Stimulated activated CD8-positive, alpha-beta memory T cell treated with anti-CD3 and anti-CD28 coated beads, Interleukin-12 subunit alpha, Interleukin-12 subunit beta, amount 100 ng/mL, for 1 hour (primary cell): ENCODE results near the gene SYNGAP1.

Experiments
- DNase-seq: peaks from one replicate; pipeline ENCODE4 v3.0.0-alpha.2; 2020; ENCODE audit warnings: low read depth

The SYNGAP1 gene

DNA sequence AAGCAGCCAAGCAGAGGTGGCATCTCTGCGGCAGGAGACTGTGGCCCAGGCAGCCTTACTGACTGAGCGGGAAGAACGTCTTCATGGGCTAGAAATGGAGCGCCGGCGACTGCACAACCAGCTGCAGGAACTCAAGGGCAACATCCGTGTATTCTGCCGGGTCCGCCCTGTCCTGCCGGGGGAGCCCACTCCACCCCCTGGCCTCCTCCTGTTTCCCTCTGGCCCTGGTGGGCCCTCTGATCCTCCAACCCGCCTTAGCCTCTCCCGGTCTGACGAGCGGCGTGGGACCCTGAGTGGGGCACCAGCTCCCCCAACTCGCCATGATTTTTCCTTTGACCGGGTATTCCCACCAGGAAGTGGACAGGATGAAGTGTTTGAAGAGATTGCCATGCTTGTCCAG lies 15.0 kb upstream of the SYNGAP1 start:
- no peak for DNase-seq

DNA sequence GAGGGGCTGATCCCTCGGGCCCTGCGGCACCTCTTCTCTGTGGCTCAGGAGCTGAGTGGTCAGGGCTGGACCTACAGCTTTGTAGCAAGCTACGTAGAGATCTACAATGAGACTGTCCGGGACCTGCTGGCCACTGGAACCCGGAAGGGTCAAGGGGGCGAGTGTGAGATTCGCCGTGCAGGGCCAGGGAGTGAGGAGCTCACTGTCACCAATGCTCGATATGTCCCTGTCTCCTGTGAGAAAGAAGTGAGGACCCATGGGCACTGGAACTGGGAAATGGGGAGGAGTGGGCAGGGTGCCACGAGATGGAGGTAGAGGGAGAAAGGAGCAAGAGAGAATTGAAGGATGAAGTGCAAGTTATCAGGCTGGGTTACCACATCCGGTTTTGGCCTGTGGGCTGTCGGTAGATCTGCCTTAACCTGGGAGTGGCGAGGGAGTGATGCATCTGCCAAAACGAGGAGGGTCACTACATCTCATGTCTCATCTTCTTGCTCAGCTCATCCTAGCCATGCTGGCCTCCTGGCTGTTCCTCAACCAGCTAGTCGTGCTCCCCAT lies 14.4 kb upstream of the SYNGAP1 start:
- DNase-seq = no peak

DNA sequence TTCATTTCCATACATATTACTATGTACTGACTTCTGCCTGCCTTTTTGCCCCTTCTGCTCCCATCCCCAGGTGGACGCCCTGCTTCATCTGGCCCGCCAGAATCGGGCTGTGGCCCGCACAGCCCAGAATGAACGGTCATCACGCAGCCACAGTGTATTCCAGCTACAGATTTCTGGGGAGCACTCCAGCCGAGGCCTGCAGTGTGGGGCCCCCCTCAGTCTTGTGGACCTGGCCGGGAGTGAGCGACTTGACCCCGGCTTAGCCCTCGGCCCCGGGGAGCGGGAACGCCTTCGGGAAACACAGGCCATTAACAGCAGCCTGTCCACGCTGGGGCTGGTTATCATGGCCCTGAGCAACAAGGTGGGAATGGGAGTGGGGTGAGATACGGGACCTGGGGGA lies 13.7 kb upstream of the SYNGAP1 start:
- no peak for DNase-seq

DNA sequence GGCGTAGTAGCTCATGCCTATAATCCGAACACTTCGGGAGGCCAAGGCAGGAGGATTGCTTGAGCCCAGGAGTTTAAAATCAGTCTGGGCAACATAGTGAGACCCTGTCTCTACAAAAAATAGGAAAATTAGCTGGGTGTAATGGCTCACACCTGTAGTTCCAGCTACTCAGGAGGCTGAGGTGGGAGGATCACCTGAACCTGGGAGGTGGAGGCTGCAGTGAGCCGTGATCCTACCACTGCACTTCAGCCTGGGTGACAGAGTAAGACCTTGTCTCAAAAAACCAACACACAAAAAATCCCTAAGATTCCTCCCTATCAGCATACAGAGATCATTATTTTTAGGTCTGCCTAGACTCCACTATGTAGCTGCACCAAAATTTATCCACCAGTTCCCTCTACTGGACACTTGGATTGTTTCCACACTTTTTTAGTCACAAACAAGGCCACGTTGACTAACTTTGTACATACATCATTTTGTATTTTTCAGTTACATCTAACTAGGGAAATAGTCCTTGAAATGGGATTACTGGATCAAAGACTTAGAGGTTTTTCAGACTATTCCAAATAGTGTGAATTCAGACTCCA lies 12.6 kb upstream of the SYNGAP1 start:
- no peak for DNase-seq

DNA sequence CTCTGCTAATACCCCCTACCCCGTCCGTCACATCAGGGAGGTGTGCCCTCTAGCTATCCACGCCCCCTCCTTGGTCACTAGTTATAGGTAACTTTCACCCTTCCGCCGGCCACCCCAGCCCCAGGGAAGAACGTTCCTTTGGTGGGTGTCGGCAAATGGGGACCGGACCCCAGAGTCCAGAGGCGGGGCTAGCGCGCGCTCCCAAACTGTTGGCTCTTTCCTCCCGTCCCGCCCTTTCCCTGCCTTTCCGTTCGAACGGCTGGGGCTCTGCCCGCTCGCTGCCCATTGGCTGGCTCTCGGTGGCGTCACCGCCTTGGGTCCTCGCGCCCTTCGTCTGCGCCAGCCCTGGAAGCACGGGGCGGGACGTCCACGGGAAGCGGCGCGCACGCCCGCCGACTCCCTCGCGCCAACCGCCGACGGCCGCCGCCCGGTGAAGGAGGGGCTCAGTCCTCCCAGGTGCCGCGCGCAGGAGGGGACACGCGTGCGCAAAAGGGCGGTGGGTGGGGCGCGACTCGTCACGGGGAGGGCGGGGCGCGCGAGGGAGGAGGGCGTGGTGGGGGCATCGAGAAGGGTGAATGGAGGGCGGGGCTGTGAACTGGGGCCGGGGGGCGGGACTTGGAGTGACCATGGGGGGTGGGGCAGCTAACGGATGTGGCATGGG lies 9.7 kb upstream of the SYNGAP1 start:
- peak; percentile 98 for DNase-seq

DNA sequence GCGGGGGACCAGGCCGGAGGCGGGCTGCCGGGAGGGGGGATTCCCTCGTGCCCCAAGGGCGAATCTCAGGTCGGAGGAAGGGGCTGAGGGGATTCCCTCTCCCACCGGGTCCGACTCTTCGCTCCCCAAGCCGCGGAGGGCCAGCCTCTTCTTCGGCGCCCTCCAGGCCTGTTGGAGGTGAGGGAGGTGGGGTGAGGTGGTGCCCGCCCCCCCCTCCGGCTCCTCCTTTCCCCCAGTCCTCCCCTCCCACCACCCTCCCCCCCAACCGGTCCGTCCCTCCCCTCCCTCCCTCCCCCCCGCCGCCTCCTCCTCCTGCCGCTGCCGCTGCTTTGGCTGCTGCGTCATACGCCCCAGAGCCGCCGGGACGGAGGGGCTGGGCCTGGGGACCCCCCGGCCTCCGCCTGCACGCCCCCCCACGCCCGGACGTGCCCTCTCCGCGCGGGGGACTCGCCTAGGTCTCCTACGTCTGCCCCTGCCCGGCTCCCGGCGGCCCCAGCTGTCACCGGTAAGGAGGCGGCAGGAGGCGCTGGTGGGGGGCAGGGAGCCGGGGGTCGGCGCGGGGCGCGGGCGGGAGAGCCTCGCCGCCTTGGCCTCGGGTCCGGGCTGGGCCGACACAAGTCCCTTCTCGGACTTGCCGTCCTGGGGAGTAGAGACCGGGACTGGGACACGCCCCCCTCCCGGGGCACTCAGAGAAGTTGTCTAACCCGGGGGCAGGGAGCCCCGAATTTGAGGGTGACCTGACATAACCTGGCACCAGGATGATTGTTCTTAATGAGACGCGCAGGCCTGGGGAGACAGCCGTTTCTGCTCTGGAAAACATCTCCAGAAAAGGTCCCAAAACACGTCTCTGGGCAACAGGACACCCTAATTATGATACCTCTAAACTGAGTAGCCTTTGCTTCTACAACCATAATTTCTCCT lies 8.9 kb upstream of the SYNGAP1 start, which contains the start of gene PHF1:
PHF1 (plus strand) TSS at position 304 of the 921 bp plus-strand sequence. CDS start 1,250 bp downstream, outside the sequence.
- DNase-seq = peak; percentile 61

DNA sequence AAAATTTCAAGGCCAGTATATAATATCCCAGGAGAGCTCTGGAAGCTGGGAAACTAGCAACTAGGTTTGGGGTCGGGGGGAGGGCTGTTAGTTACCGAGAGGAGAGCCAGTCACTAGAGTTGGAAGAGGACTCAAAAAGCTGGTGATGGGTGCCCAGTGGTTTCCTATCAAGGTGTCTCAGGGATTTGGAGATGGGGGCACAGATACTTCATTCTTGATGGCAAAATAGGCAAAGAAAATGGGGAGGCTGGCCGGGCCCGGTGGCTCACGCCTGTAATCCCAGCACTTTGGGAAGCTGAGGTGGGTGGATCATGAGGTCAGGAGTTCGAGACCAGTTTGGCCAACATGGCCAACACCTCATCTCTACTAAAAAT lies 8.2 kb upstream of the SYNGAP1 start:
- DNase-seq = no peak

DNA sequence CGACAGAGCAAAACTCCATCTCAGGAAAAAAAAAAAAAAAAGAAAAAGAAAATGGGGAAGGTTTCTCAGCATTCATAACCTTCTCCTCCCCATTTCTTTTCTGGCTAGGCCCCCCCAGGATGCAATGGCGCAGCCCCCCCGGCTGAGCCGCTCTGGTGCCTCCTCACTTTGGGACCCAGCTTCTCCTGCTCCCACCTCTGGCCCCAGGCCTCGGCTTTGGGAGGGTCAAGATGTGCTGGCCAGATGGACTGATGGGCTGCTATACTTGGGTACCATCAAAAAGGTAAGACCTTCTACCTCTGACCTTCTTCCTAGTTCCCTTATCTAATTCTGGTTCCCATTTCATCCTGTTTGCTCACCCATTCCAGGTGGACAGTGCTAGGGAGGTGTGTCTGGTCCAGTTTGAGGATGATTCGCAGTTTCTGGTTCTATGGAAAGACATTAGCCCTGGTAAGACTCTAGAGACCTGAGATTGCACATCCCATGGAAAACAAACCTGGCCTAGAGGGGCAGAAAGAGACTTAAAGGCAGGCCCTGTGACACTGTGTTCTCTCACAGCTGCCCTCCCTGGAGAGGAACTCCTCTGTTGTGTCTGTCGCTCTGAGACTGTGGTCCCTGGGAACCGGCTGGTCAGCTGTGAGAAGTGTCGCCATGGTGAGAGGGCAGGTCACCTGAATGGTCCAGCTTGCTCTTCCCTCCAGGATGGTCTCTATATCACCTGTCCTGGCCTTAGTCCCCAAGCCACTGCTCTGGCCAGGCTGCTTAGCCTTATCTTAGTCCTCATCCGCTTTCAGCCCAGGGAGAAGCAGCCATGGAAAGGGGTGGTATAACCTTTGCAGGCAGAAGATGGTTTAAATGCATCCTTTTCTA lies 7.5 kb upstream of the SYNGAP1 start:
- no peak for DNase-seq

DNA sequence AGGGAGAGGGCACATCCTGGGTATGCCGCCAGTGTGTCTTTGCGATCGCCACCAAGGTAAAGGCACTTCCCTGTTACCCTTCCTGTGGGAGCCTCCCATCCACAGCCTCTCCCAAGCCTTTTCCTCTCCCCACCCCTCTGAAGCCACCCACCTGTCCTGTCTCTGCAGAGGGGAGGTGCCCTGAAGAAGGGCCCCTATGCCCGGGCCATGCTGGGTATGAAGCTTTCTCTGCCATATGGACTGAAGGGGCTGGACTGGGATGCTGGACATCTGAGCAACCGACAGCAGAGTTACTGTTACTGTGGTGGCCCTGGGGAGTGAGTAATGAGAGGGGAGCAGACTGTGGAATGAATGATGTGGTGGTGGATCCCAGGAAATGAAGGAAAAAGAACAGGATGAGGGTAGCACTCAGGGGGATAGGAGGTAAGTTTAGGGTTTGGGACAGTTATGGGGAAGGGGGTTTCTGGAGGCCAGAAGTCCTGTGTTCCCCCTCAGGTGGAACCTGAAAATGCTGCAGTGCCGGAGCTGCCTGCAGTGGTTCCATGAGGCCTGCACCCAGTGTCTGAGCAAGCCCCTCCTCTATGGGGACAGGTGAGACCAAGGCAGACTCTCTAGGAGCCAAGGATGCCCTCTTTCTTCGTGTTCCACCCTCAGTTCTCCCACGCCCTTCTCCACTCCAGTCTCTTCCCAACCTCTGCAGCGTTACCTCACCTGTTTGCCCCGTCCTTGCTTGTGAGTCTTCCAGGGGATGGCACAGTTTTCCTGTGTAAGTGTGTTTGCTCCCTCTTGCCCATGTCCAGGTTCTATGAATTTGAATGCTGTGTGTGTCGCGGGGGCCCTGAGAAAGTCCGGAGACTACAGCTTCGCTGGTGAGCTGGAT lies 6.4 kb upstream of the SYNGAP1 start:
- no peak for DNase-seq

DNA sequence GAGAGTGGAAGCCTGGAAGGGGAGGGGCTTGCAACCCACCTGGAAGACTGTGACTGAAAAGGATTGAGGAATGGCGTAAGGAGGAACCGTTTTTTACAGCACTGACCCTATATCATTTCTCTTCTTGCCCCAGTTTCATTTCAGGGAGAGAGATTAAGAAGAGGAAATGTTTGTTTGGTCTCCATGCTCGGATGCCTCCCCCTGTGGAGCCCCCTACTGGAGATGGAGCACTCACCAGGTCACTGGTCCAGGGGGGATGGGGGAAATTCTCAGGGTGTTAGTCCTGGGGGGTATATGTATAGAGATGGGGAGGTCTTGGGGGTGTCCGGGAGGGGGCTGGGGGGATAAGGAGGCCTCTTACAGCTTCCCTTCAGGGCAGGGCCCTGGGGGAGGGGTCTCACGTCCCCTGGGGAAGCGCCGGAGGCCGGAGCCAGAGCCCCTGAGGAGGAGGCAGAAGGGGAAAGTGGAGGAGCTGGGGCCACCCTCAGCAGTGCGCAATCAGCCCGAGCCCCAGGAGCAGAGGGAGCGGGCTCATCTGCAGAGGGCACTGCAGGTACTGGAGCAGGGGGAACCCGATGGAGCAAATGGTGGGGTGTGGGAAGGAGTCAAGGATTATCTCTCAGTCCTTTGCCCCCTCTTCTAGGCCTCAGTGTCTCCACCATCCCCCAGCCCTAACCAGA lies 5.1 kb upstream of the SYNGAP1 start:
- no peak for DNase-seq

DNA sequence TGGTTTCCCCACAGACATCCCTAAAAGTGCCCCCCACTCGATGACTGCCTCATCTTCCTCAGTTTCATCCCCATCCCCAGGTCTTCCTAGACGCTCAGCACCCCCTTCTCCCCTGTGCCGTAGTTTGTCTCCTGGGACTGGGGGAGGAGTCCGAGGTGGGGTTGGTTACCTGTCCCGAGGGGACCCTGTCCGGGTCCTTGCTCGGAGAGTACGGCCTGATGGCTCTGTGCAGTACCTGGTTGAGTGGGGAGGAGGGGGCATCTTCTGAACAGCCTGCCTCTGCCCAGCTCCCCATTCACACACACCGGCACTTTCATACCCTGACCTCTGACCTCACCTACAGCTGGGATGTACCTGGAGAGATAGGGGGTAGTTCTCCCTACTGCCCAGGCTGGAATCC lies 4.0 kb upstream of the SYNGAP1 start:
- DNase-seq = no peak

DNA sequence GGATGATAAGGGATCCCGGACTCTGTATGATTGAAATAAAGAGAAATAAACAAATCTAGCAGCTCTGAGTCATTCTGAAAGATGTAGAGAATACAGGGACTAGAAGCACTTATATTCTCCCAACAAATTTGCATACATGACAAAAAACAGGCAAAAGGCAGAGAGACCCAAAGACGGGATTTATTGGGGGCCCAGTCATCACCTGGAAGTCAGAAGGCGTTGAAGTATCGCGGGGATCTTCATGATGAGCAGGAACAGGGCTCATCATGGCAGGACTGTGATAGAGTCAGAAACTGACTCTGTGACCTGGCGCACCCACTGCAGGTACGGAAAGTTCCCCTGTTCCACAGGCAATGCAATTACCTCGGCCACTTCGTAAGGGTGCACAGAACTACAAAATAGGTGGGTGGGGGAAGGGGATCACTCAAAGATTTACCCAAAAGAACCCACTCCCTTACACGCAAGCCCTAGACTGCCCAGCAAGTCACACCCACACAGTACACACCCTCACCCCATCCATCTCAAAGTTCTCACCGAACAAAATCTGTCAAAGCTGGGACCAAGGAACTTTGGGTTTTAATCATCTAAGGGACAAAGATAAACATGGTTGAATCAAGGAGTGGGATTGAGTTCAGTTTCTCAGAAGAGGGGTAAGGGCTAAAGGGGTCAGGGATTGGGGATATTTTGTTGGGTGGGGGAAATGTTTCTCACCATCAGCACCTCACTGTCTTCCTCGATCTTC lies 3.3 kb upstream of the SYNGAP1 start:
- DNase-seq = no peak

DNA sequence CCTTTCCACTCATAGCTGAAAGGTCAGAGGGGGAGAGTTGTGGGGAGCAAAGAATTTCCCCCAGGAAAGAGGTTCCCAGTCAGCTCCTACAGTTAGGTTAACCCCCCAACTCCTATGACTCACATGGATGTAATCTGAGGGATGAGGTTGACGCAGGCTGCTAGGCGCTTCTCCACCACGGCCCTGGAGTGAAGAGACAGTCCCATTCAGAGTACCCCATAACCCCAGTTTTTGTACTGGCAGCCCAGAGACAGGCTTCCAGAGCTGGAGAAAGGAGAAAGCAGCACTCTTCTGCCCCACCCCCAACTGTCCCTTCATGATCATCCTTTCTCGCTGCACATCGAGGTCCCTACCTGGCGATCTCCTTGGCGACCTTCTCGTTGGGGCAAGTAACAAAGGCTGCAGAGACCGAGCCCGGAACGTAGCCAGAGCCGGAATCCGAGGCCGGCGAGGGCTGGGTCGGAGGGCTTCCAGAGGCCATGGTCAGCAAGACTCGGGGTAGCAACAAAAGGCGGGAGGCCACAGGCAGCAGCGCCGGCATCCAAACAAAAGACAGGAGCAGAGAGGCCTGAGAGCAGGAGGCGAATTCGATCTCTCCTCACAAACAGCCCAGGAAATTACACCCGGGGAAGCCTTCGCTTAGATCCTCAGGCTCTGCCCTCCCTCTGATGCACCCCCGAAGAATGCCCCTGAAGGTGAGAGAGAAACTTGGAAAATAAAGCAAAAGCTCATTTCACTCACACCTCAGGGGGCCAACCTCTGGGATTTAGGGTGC lies 2.5 kb upstream of the SYNGAP1 start:
- no peak for DNase-seq

DNA sequence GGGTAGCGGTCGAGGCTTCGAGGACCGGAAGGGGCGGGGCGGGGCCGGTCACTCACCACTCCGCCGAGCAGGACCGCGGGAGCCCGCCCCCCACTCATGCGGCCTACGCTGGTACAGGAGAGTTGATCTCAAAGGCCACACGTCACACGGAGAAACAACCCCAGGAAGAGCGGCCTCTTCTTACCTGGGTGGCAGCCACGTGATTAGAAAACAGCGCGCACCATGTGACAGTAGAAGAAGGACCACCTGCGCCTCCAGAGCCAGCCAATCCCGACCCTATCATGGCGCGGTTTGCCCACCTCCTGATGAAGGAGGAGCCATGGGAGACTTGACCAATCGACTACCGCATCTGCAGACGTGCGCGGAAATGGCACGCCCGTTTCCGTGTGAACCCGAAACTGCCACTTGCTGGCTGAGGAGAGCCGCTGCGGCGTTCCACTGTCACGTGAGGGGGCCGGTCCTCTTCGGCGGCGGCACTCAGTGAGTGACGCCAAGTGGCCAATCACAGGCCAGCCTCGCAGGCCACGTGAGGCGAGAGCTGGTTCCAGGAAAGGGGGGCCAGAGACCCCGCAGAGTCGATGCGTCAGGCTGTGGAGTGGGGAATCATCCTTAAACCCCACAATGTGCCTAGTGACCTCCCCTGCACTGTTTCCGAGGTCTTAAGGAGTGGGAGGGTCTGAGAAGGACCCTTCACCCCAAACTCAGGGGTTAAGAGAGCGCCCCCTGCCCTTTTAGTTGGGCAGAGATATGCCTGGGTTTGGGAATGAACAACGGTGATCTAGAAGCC lies 1.8 kb upstream of the SYNGAP1 start, which contains the start of gene CUTA:
CUTA (minus strand) TSS at position 205 of the 787 bp plus-strand sequence; CDS start at position 98, 107 bp downstream.
- peak; percentile 98 for DNase-seq

DNA sequence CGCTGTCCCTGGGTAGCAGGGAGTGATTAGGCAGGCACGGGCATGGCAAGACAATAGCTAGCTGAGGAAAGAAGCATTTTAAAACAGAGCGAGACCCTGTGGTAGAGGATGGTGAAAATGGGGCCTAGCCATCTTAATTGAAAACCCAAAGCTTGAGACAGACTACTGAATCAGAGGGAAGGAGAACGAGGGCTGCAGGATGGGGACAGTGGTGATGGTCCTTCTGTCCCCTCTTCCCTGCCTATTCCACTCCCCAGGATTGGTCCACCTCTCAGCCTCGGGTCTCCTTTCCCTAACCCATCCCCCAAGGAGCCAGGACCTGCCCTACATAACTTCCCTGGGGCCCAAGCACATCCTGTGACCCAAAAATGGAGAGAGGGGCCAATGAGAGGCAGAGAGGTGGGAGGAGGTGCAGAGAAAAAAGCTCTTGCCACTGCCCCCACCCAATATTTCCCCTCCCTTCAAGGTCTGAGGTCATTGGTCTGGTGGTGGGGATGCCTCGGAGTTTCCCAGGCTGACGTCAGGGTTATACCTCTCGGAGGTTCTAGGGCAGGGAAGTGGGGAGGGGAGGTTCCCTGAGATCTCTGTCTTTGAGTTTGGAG lies 1.1 kb upstream of the SYNGAP1 start:
- no peak for DNase-seq

DNA sequence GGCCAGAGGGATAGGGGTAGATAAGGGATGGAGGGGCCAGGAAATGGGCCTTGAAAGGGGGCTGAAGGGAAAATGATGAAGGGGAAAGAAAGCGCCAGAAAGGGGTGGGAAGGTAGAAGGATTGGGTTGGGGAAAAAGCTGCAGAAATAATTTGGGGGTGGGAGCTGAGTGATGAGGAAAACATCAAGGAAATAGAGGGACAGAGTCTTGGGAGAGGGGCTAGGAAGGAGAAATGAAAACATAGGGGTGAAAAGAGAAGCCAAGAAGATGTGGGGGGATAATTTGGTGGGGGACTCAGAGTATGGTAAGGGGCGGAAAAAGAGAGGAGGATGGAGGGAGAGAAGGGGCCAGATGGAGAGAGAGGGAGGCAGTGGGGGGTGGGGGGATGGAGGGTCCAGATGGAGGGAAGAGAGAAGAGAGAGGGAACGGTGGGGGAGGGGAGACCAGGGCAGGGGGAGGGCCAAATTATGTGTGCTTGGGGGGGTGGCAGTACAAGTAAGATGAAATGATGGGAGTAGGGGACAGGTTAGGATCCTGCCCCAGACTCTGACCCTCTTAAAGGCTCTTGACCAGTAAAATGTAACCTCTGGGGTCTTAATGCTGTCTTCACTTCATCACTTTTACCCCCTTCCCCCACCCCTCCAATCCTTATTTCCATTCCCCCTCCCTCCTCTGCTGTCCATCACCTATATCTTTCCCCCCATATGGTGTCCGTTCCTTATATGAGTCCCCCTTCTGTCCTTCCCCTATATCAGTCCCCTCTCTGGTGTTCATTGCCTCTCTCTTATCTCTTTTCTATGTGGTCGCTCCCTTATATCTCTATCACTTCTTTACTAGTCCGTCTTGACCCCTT lies 852 bp downstream of the SYNGAP1 start:
- no peak for DNase-seq
